Measurements from ENCODE around the gene TMEM212. TPM values are rescaled to one million over a fixed set of nuclear protein-coding genes. Genes with fewer than 3 reads are reported as not detected.

TMEM212 gene
- total RNA-seq, 1 donor from 2014 or later: not detected

DNA sequence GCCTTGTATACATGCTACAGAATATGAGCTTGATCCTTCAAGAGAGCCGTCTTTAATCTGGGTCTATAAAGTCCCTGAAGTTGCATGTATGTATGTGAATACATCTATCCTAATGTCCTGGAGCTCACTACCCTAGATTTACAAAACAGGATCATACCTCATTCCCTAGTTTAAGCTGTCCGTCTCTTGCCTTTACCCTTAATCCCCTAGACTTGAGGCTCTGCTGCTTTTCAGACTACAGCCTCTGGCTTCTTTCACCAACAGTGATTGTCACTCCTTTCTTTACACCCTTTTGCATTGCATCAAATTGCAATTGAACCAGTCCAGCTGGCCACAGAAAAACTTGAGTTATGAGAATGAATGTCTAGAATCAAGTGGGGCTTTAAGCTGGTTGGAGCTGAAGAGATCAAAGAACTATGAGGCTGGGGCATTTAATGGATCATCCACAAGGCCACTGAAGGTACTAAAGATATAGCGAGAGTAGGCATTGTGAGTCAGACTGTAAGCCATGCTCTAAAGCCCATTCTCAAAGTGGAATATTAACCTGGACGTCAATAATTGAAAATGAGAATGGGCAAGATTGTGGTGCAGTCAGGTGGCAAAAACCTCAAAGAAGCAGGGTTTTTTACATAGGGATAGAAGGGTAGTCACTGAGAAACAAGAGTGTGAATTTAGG, 20.6 kb upstream of the TMEM212 start:
- DNase-seq (ENCODE audit: low read depth) (no peak), FAIRE-seq (no peak)
- H3K36me3 ChIP-seq (ENCODE audit: control insufficient read depth, insufficient read depth, low read length): no peaks in the 10 kb centered on the region
- H3K27me3 ChIP-seq (ENCODE audit: control insufficient read depth, insufficient read depth, low read length): no peaks in the 10 kb centered on the region
- TF ChIP-seq, protein P1, sequence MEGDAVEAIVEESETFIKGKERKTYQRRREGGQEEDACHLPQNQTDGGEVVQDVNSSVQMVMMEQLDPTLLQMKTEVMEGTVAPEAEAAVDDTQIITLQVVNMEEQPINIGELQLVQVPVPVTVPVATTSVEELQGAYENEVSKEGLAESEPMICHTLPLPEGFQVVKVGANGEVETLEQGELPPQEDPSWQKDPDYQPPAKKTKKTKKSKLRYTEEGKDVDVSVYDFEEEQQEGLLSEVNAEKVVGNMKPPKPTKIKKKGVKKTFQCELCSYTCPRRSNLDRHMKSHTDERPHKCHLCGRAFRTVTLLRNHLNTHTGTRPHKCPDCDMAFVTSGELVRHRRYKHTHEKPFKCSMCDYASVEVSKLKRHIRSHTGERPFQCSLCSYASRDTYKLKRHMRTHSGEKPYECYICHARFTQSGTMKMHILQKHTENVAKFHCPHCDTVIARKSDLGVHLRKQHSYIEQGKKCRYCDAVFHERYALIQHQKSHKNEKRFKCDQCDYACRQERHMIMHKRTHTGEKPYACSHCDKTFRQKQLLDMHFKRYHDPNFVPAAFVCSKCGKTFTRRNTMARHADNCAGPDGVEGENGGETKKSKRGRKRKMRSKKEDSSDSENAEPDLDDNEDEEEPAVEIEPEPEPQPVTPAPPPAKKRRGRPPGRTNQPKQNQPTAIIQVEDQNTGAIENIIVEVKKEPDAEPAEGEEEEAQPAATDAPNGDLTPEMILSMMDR (IDR thresholded peaks at IDR 0.05; ENCODE audit: insufficient read depth, low read length, severe bottlenecking): no peak
- no peak overlapping the region for H3K4me3 ChIP-seq (ENCODE audit: low read depth, low read length)

DNA sequence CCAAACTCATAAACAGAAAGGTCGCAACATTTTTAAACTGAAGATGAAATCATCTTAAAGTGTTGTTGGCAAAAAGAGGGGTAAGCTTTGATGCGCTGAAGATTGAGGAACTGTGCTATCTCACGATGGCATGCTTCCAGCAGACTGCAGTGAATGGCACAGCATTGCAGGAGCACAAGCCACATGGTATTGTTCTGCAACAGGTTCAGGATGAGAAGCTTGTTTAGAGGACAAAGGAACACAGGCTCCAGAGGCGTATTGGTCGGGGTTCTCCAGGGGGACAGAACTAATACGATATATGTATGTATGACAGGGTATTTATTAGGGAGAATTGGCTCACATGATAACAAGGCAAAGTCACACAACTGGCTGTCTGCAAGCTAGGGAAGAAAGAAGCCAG, 19.0 kb upstream of the TMEM212 start:
- FAIRE-seq (no peak), DNase-seq (ENCODE audit: low read depth) (no peak)
- H3K36me3 ChIP-seq (ENCODE audit: control insufficient read depth, insufficient read depth, low read length): no peaks in the 10 kb centered on the region
- H3K4me3 ChIP-seq (ENCODE audit: low read depth, low read length): no peak overlapping the region
- TF ChIP-seq, protein P1 (IDR thresholded peaks at IDR 0.05; ENCODE audit: insufficient read depth, low read length, severe bottlenecking): no peak
- no peaks in the 10 kb centered on the region for H3K27me3 ChIP-seq (ENCODE audit: control insufficient read depth, insufficient read depth, low read length)

DNA sequence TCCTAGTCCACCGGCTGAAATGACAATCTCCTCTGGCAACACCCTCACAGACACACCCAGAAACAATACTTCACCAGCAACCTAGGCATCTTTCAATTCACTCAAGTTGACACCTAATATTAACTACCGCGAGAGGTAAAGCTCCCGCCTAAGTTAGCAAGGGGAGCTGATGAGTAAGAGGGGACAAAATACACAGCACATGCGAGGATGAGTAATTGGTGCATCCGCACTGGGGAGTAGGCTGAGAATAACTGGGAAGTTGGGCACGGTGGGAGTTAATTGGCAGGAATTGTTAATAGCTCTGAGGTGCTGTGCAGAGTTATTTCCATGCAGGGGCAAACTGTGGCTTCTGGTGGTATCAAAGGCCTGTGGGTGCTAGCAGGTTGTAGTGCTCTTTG, 18.3 kb upstream of the TMEM212 start:
- TF ChIP-seq, protein P1 (IDR thresholded peaks at IDR 0.05; ENCODE audit: insufficient read depth, low read length, severe bottlenecking): no peak
- no peak for FAIRE-seq
- DNase-seq (ENCODE audit: low read depth): peak; percentile 79
- Histone ChIP-seq H3K27me3 (ENCODE audit: control insufficient read depth, insufficient read depth, low read length) (no peaks in the 10 kb centered on the region), H3K36me3 (ENCODE audit: control insufficient read depth, insufficient read depth, low read length) (no peaks in the 10 kb centered on the region), H3K4me3 (ENCODE audit: low read depth, low read length) (no peak overlapping the region)

DNA sequence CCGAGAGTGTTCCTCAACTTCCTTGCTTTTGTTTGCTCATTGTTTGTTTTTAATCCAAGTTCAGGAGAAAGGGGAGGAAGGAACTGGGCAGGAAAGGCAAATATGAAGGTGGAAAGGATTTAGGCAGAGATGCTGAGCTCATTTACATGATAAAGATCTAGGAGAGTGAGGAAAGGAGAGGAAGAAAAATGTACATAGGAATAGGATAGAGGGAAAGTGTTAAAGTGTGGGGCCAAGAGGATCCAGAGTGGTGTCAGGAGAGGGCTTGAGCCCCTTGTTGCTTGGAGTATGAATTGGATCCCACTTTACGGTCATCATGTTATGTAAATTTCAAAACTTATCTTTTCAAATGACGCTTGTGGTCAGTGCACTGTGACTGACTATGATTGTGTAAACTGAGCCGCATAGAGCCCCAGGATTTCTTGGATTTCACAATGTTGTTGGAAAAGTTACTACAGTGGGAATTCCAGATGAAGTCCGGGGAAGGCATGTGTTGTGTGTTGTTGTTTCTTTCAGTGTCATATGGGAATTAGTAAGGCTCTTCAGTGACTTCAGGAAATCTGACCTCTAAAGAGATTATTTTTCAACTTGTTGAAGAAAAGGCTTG, 17.8 kb upstream of the TMEM212 start:
- FAIRE-seq: no peak

DNA sequence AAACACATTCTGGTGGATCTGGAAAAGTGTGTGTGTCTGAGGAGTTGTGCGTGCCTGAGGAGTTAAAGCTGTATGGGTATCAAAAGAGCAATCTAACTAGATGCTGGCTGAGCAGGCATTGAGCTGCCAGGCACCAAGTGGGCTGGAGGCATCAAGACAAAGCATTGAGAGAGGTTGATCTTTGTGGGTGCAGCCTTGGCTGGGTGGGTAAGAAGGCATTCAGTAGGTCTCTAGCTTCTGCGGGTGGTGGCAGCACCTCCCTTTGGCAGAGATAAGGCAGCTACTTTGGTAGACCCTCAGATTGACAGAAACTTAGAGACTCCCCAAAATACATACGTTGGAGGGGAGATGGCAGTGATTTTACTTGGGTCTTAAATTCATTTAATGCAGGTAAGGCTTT, 15.8 kb upstream of the TMEM212 start:
- H3K36me3 ChIP-seq (ENCODE audit: control insufficient read depth, insufficient read depth, low read length): no peaks in the 10 kb centered on the region

More for the DNA sequence above, 17.8 kb upstream of the TMEM212 start:
- DNase-seq (ENCODE audit: low read depth): peak; percentile 85
- Histone ChIP-seq H3K27me3 (ENCODE audit: control insufficient read depth, insufficient read depth, low read length) (no peaks in the 10 kb centered on the region), H3K4me3 (ENCODE audit: low read depth, low read length) (no peak overlapping the region), H3K36me3 (ENCODE audit: control insufficient read depth, insufficient read depth, low read length) (no peaks in the 10 kb centered on the region)
- TF ChIP-seq, protein P1 (IDR thresholded peaks at IDR 0.05; ENCODE audit: insufficient read depth, low read length, severe bottlenecking): no peak

More for the DNA sequence above, 15.8 kb upstream of the TMEM212 start:
- Histone ChIP-seq H3K4me3 (ENCODE audit: low read depth, low read length) (no peak overlapping the region), H3K27me3 (ENCODE audit: control insufficient read depth, insufficient read depth, low read length) (no peaks in the 10 kb centered on the region)
- TF ChIP-seq, protein P1 (IDR thresholded peaks at IDR 0.05; ENCODE audit: insufficient read depth, low read length, severe bottlenecking): no peak
- FAIRE-seq (no peak), DNase-seq (ENCODE audit: low read depth) (no peak)

Data from bronchial epithelial cell (primary cell).